Activated T-helper 1 cell treated with anti-CD3 and anti-CD28 coated beads, Interleukin-12 subunit alpha, Interleukin-12 subunit beta, Interleukin-2, Interleukin-4 antibody, amounts not matched to agents 30 ng/mL and 10 ng/mL and 1 ng/mL, durations not matched to agents 14 hours and 24 hours and 36 hours (primary cell): Measurements from ENCODE around the gene NYAP1. TPM values are rescaled to one million over a fixed set of nuclear protein-coding genes. Genes with fewer than 3 reads are reported as not detected.
"Not testable (repeated sequence)": the region's sequence is repeated elsewhere in the genome, so short reads cannot be mapped to it uniquely, and the experiment has no call there.

ENCODE experiments used
- DNase-seq: peaks from one replicate; pipeline ENCODE4 v3.0.0; 2021; ENCODE audit warnings: low spot score
- H3K27ac Mint-ChIP-seq: one replicate; pipeline ENCODE4 v1.8.0; 2021; ENCODE audit warnings: mild to moderate bottlenecking, mixed read lengths
- H3K27me3 Mint-ChIP-seq: one replicate; pipeline ENCODE4 v1.8.0; 2022; ENCODE audit warnings: mild to moderate bottlenecking, moderate library complexity, mixed read lengths; ENCODE audit not compliant: insufficient read depth
- H3K36me3 Mint-ChIP-seq: one replicate; pipeline ENCODE4 v1.8.0; 2021; ENCODE audit warnings: low read depth, mixed read lengths
- H3K4me1 Mint-ChIP-seq: one replicate; pipeline ENCODE4 v1.8.0; 2021; ENCODE audit warnings: low read depth, mixed read lengths
- H3K4me3 Mint-ChIP-seq: one replicate; pipeline ENCODE4 v1.8.0; 2021; ENCODE audit warnings: mild to moderate bottlenecking, moderate library complexity, mixed read lengths
- H3K9me3 Mint-ChIP-seq: one replicate; pipeline ENCODE4 v1.8.0; 2021; ENCODE audit warnings: mixed read lengths
- intact Hi-C: fragments of 100-400 bp; cut with micrococcal nuclease; formaldehyde crosslinking; loops from one replicate; pipeline ENCODE4 v1.15.1; 2024
- total RNA-seq: library from RNA; stranded (reverse); gene quantifications from 2 replicates; pipeline ENCODE4 v1.2.3, GENCODE V29; 2022

The NYAP1 gene
- total RNA-seq, 1 donor from 2014 or later = 0.23 TPM

DNA sequence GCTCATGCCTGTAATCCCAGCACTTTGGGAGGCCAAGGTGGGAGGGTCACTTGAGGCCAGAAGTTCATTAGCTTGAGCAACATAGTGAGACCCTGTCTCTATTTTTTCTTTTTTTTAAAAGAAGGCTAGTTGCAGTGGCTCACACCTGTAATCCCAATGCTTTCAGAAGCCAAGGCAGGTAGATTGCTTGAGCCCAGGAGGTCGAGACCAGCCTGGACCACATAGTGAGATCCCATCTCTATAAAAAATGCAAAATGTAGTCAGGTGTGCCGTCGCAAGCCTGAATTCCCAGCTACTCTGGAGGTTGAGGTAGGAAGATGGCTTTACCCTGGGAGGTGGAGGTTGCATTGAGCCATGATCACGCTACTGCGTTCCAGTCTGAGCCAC is 7.5 kb downstream of the NYAP1 start:
- Mint-ChIP-seq H3K4me3 (no peak overlapping the region), H3K4me1 (peaks cover 8% of the 10 kb centered on the region), H3K36me3 (no peaks in the 10 kb centered on the region), H3K27me3 (peaks cover 16% of the 10 kb centered on the region), H3K27ac (no peak overlapping the region), H3K9me3 (no peaks in the 10 kb centered on the region)
- intact Hi-C loops = no loop called here
- no peak for DNase-seq

DNA sequence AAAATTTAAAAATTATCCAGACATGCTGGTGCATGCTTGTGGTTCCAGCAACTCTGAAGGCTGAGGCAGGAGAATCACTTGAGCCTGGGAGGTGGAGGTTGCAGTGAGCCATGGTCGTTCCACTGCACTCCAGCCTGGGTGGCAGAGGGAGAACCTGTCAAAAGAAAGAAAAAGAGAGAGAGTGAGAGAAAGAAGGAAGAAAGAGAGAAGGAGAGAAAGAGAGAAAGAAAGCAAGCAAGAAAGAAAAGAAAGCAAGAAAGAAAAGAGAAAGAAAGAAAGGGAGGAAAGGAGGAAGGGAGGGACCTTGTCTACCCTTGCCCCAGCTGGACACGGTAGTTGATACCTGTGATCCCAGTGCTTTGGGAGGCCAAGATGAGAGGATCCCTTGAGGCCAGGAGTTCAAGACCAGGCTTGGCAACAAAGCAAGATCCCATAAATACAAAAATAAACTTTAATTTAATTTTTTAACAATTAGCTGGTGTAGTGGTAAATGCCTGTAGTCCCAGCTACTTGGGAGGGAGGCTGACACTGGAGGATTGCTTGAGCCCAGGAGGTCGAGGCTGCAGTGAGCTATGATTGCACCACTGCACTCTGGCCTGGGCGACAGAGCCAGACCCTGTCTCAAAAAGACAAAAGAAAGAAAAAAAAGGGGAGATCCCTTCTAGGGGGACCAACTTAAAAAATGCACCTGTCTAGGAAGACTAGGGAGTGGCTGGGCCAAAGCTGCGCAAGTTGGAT is 9.2 kb downstream of the NYAP1 start:
- Mint-ChIP-seq H3K9me3 (no peaks in the 10 kb centered on the region), H3K4me1 (peaks cover 8% of the 10 kb centered on the region), H3K4me3 (peak overlapping the region; percentile 67), H3K27ac (peak overlapping the region; percentile 44), H3K27me3 (peaks cover 18% of the 10 kb centered on the region), H3K36me3 (no peaks in the 10 kb centered on the region)
- DNase-seq = no peak
- intact Hi-C loops = loop anchor here (2.0 kb wide), 1 partner anchor 52 kb away; no protein-coding TSS in a partner anchor

GRCh38 chr7:100493476-100494264 is 9.9 kb downstream of the NYAP1 start:
- Mint-ChIP-seq H3K4me1 (peaks cover 8% of the 10 kb centered on the region), H3K27me3 (peaks cover 18% of the 10 kb centered on the region), H3K4me3 (peak overlapping the region; percentile 61), H3K9me3 (no peaks in the 10 kb centered on the region), H3K36me3 (no peaks in the 10 kb centered on the region), H3K27ac (no peak overlapping the region)
- intact Hi-C loops = loop anchor here (2.0 kb wide), 1 partner anchor 51 kb away; no protein-coding TSS in a partner anchor
- peak; percentile 41 for DNase-seq

DNA sequence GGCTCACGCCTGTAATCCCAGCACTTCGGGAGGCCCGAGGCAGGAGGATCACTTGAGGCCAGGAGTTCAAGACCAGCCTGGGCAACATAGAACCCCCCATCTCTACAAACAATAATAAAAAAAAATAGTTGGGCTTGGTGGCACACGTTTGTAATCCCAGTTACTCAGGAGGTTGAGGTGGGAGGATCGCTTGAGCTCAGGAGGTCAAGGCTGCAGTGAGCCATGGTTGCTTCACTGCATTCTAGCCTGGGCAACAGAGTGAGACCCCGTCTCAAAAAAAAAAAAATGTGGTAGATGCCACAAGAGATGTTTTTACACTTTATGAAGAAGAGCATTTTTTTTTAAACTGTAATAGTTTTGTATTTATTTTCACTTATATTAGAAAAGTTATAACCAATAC is 12.8 kb downstream of the NYAP1 start:
- H3K9me3 Mint-ChIP-seq = no peaks in the 10 kb centered on the region
- peaks cover 8% of the 10 kb centered on the region for H3K4me1 Mint-ChIP-seq
- no peak for DNase-seq
- H3K4me3 Mint-ChIP-seq = no peak overlapping the region
- H3K36me3 Mint-ChIP-seq = no peaks in the 10 kb centered on the region
- intact Hi-C loops = no loop called here
- H3K27me3 Mint-ChIP-seq = peaks cover 19% of the 10 kb centered on the region
- H3K27ac Mint-ChIP-seq = no peak overlapping the region

DNA sequence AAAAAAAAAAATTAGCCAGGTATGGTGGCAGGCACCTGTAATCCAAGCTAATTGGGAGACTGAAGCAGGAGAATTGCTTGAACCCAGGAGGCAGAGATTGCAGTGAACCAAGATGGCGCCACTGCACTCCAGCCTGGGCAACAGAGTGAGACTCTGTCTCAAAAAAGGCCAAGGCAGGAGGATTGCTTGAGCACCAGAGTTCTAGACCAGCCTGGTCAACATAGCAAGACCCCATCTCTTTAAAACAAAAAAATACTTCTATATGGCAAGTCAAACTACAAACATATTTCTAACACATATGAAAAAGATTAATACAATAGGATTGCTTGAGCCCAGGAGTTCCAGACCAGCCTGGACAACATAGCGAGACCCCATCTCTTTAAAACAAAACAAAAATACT is 17.0 kb downstream of the NYAP1 start:
- H3K9me3 Mint-ChIP-seq, intact Hi-C loops: not testable (repeated sequence)

GRCh38 chr7:100504031-100504430 is 20.3 kb downstream of the NYAP1 start:
- H3K4me1 Mint-ChIP-seq, H3K4me3 Mint-ChIP-seq, H3K27me3 Mint-ChIP-seq, DNase-seq, H3K9me3 Mint-ChIP-seq, H3K36me3 Mint-ChIP-seq, intact Hi-C loops, H3K27ac Mint-ChIP-seq: not testable (repeated sequence)

More for the DNA sequence above, 17.0 kb downstream of the NYAP1 start:
- not testable (repeated sequence) for H3K4me3 Mint-ChIP-seq, H3K36me3 Mint-ChIP-seq, DNase-seq, H3K4me1 Mint-ChIP-seq, H3K27me3 Mint-ChIP-seq, H3K27ac Mint-ChIP-seq

DNA sequence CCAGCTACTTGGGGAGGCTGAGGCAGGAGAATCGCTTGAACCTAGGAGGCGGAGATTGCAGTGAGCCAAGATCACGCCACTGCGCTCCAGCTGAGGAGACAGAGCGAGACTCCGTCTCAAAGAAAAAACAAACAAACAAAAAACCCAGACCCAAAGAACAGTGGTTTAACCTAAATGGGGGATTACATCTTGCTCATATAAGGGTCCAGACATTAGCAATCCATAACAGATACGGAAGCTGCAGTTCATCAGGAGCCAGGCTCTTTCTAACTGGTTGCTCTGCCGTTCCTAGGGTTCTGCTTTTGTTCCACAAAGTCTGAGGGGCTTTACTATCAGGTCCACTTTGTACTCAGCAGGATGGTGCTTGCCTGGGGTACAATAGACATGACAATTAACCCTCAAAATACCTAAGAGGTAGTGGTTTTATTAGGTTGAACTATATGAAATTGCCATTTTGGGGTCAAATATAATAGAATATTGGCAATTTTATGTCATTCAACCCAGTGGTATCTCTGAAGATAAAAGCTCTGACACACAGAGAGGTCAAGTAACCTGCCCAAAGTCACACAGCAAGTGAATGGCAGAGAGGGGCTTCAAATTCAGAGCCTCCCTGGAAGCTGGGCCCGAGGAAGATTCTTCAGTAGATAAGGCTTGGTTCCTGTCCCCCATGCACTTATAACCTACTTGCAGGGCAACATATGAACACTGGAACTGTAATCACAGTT is 21.3 kb downstream of the NYAP1 start:
- Mint-ChIP-seq H3K36me3 (no peaks in the 10 kb centered on the region), H3K27me3 (peaks cover 10% of the 10 kb centered on the region), H3K4me3 (no peak overlapping the region), H3K27ac (no peak overlapping the region), H3K4me1 (no peaks in the 10 kb centered on the region), H3K9me3 (no peaks in the 10 kb centered on the region)
- intact Hi-C loops = no loop called here
- DNase-seq = no peak

DNA sequence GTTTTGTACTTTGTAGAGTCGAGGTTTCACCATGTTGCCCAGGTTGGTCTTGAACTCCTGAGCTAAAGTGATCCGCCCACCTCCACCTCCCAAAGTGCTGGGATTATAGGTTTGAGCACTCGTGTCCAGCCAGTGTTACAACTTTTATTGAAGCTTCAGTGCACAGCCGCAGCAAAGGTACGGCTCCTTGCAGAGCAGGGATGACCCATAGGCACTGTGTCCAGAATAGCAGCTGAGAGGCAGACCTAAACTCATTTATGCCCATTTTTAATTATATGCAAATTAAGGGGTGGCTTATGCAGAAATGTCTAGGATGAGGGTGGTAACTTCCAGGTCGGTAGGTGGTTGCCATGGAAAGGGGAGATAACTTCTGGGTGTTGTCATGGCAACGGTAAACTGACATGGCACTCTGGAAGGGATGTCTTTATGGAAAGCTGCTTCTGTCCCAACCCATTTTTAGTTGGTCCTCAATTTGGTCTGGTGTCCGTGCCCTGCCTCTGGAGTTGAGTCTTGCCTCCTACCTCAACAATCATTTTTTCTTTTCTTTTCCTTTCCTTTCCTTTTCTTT is 22.7 kb downstream of the NYAP1 start:
- peaks cover 6% of the 10 kb centered on the region for H3K27me3 Mint-ChIP-seq
- DNase-seq = no peak
- intact Hi-C loops = no loop called here
- no peak overlapping the region for H3K4me3 Mint-ChIP-seq
- no peak overlapping the region for H3K27ac Mint-ChIP-seq
- no peaks in the 10 kb centered on the region for H3K36me3 Mint-ChIP-seq
- H3K4me1 Mint-ChIP-seq = no peaks in the 10 kb centered on the region
- no peaks in the 10 kb centered on the region for H3K9me3 Mint-ChIP-seq

- Mint-ChIP-seq H3K9me3 (no peaks in the 10 kb centered on the region), H3K36me3 (no peaks in the 10 kb centered on the region), H3K4me1 (no peaks in the 10 kb centered on the region), H3K4me3 (no peak overlapping the region), H3K27me3 (peaks cover 6% of the 10 kb centered on the region), H3K27ac (no peak overlapping the region)
- intact Hi-C loops = no loop called here
- no peak for DNase-seq
Observed at GRCh38 chr7:100509231-100509630, 25.5 kb downstream of the NYAP1 start.

DNA sequence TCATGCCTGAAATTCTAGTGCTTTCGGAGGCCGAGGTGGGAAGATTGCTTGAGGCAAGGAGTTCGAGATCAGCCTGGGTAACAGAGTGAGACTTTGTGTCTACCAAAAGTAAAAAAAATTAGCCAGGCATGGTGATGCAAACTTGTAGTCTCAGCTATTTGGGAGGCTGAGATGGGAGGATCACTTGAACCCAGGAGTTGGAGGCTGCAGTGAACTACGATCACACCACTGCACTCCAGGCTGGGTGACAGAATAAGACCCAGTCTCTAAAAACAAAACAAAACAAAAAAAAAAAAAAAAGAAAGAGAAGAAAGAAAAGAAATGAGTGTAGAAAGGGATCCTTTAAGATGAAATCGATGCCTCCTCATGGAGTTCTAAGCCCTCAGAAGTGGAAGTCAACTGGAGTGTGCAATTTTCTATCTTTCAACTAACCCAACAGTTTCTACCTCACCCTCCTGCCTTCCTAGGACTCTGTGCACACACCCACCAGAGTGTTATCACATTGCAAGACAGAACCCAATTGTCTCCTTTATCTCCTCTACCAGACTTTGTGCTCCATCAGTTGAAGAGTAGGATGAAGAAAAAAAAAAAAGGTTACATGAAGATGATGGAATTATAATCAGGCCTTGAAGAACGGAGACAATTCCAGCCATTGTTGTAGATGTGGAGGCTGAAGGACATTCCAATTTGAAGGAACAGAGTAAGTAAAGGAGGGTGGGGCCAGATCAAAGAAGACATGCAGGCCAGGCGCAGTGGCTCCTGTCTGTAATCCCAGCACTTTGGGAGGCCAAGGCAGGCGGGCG is 26.9 kb downstream of the NYAP1 start:
- intact Hi-C loops = no loop called here
- H3K27ac Mint-ChIP-seq = no peak overlapping the region
- peaks cover 6% of the 10 kb centered on the region for H3K27me3 Mint-ChIP-seq
- H3K4me3 Mint-ChIP-seq = no peak overlapping the region
- H3K4me1 Mint-ChIP-seq = peaks cover 6% of the 10 kb centered on the region
- DNase-seq = no peak
- no peaks in the 10 kb centered on the region for H3K9me3 Mint-ChIP-seq
- H3K36me3 Mint-ChIP-seq = no peaks in the 10 kb centered on the region

DNA sequence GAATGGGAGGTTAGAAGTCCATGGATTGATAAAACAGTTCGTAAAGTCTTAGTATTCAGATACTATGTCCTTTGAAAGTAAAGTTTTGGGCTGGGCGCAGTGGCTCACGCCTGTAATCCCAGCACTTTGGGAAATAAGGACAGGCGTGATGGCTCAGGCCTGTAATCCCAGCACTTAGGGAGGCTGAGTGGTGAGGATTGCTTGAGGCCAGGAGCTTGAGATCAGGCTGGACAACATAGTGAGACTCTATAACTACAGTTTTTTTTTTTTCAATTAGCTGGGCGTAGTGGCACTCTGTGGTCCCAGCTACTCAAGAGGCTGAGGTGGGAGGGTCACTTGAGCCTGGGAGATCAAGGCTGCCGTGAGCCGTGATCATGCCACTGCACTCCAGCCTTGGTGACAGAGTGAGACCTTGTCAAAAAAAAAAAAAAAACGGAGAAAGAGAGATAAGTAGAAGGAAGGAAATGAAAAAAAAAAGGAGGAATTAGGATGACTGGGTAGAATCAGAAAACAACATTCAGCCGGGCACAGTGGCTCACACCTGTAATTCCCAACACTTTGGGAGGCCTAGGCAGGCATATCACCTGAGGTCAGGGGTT is 29.6 kb downstream of the NYAP1 start:
- H3K9me3 Mint-ChIP-seq = no peaks in the 10 kb centered on the region
- intact Hi-C loops = no loop called here
- H3K4me1 Mint-ChIP-seq = peaks cover 16% of the 10 kb centered on the region

GRCh38 chr7:100515072-100515532 is 31.4 kb downstream of the NYAP1 start:
- no peak overlapping the region for H3K27ac Mint-ChIP-seq
- peaks cover 16% of the 10 kb centered on the region for H3K4me1 Mint-ChIP-seq
- no peaks in the 10 kb centered on the region for H3K27me3 Mint-ChIP-seq
- no peak for DNase-seq
- peaks cover 2% of the 10 kb centered on the region for H3K36me3 Mint-ChIP-seq
- H3K9me3 Mint-ChIP-seq = no peaks in the 10 kb centered on the region
- no peak overlapping the region for H3K4me3 Mint-ChIP-seq
- intact Hi-C loops = no loop called here

More for the DNA sequence above, 29.6 kb downstream of the NYAP1 start:
- Mint-ChIP-seq H3K36me3 (peaks cover 2% of the 10 kb centered on the region), H3K4me3 (no peak overlapping the region), H3K27me3 (no peaks in the 10 kb centered on the region), H3K27ac (no peak overlapping the region)
- DNase-seq = no peak
